SJSA1 (cell line): ENCODE results near the gene NUTM2D. TPM values are rescaled to one million over a fixed set of nuclear protein-coding genes. Genes with fewer than 3 reads are reported as not detected.
"Not testable (repeated sequence)": the region's sequence is repeated elsewhere in the genome, so short reads cannot be mapped to it uniquely, and the experiment has no call there.

ENCODE experiments used
- DNase-seq, 2 experiments: peaks; one replicate each; pipeline ENCODE4 v3.0.0-alpha.2; 2015 to 2020; ENCODE audit warnings: low spot score in 2 of 2, low read depth in 1 of 2
- H3K27ac ChIP-seq: fragments of 250-450 bp; sonication (Bioruptor Pico); 2 replicates; pipeline ENCODE4 v1.5.1; 2020; ENCODE audit warnings: mild to moderate bottlenecking, moderate library complexity
- H3K27me3 ChIP-seq: fragments of 250-450 bp; sonication (Bioruptor Pico); replicated peaks from 2 replicates; pipeline ENCODE4 v1.5.1; 2020; ENCODE audit warnings: mild to moderate bottlenecking, moderate library complexity
- H3K36me3 ChIP-seq: fragments of 250-450 bp; sonication (Bioruptor Pico); 2 replicates; pipeline ENCODE4 v1.5.1; 2020; ENCODE audit warnings: mild to moderate bottlenecking
- H3K4me1 ChIP-seq: fragments of 250-450 bp; sonication (Bioruptor Pico); replicated peaks from 2 replicates; pipeline ENCODE4 v1.6.1; 2021; ENCODE audit warnings: mild to moderate bottlenecking
- H3K4me3 ChIP-seq: fragments of 250-450 bp; sonication (Bioruptor Pico); 2 replicates; pipeline ENCODE4 v1.5.1; 2020; ENCODE audit warnings: mild to moderate bottlenecking
- H3K9me3 ChIP-seq: fragments of 250-450 bp; sonication (Bioruptor Pico); replicated peaks from 2 replicates; pipeline ENCODE4 v1.5.1; 2020; ENCODE audit warnings: mild to moderate bottlenecking
- total RNA-seq: library from RNA; depleted of rRNA; stranded (reverse); fragments of >200 nt; shearing (Covaris generic); gene quantifications from 2 replicates; pipeline ENCODE4 v1.2.3, GENCODE V29; 2014; rRNA removed

NUTM2D gene
- total RNA-seq, 1 experiment from 2014 or later: 2.0 TPM

- not testable (repeated sequence) for DNase-seq, H3K4me3 ChIP-seq, H3K4me1 ChIP-seq, H3K36me3 ChIP-seq, H3K9me3 ChIP-seq, H3K27me3 ChIP-seq, H3K27ac ChIP-seq
Measured at GRCh38 chr10:87396206-87396605, 38.7 kb downstream of the NUTM2D start.

GRCh38 chr10:87398436-87398835 lies 40.9 kb downstream of the NUTM2D start:
- H3K4me1 ChIP-seq, H3K9me3 ChIP-seq, H3K36me3 ChIP-seq, H3K27ac ChIP-seq, H3K27me3 ChIP-seq, H3K4me3 ChIP-seq, DNase-seq: not testable (repeated sequence)

GRCh38 chr10:87407516-87408467 lies 50.2 kb downstream of the NUTM2D start:
- H3K9me3 ChIP-seq, H3K4me1 ChIP-seq, H3K4me3 ChIP-seq, H3K27ac ChIP-seq, H3K36me3 ChIP-seq, DNase-seq, H3K27me3 ChIP-seq: not testable (repeated sequence)

GRCh38 chr10:87413921-87414320 lies 56.4 kb downstream of the NUTM2D start:
- not testable (repeated sequence) for H3K27ac ChIP-seq, H3K4me1 ChIP-seq, H3K4me3 ChIP-seq, H3K27me3 ChIP-seq, DNase-seq, H3K9me3 ChIP-seq, H3K36me3 ChIP-seq

Other genes with a start within 250 kb of the NUTM2D start
- 1.1 and 3.4 TPM in 2 replicates for gene NUTM2A, start 132.3 kb upstream of the NUTM2D start, total RNA-seq
- gene MINPP1, start 147.1 kb downstream of the NUTM2D start, total RNA-seq: 47.1 and 50.3 TPM in 2 replicates